Measurements from ENCODE around the gene AIP. TPM values are rescaled to one million over a fixed set of nuclear protein-coding genes. Genes with fewer than 3 reads are reported as not detected.

AIP gene
- total RNA-seq, 4 donors from 2014 or later: 33.0 to 60.8 (median 48.8) TPM

DNA sequence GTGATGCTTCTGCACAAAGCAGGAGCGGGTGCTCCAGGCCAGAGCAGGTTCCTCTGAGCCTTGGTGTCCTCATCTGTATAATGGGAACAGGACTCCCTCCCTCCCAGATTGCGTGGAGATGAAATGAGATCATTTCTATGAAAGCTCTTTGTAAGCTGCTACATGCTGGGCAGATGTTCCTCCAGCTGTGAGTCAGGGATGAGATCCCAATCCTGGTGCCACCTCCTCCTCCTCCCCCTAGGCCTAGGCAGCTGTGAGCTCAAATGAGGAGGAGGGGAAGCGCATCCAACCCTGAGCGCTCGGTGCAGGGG lies 47.4 kb downstream of the AIP start:
- Histone ChIP-seq H3K4me3 (no peak overlapping the region), H3K36me3 (no peaks in the 10 kb centered on the region), H3K9me3 (no peaks in the 10 kb centered on the region), H3K27ac (no peak overlapping the region), H3K4me1 (no peaks in the 10 kb centered on the region), H3K27me3 (no peaks in the 10 kb centered on the region)
- DNase-seq (no peak), ATAC-seq (no peak)
- in situ Hi-C loops (cut with MboI; ENCODE audit: low sequenced_read_pairs in 4 of 4): no loop called here
- TF ChIP-seq POLR2A (IDR thresholded peaks at IDR 0.05): no peak
- TF ChIP-seq, protein P1, sequence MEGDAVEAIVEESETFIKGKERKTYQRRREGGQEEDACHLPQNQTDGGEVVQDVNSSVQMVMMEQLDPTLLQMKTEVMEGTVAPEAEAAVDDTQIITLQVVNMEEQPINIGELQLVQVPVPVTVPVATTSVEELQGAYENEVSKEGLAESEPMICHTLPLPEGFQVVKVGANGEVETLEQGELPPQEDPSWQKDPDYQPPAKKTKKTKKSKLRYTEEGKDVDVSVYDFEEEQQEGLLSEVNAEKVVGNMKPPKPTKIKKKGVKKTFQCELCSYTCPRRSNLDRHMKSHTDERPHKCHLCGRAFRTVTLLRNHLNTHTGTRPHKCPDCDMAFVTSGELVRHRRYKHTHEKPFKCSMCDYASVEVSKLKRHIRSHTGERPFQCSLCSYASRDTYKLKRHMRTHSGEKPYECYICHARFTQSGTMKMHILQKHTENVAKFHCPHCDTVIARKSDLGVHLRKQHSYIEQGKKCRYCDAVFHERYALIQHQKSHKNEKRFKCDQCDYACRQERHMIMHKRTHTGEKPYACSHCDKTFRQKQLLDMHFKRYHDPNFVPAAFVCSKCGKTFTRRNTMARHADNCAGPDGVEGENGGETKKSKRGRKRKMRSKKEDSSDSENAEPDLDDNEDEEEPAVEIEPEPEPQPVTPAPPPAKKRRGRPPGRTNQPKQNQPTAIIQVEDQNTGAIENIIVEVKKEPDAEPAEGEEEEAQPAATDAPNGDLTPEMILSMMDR (IDR thresholded peaks at IDR 0.05 in 4 of 5, conservative IDR thresholded peaks at IDR 0.05 in 1 of 5): no peak
- intact Hi-C loops (cut with DNase I; ENCODE audit: low total_unique reads): no loop called here

DNA sequence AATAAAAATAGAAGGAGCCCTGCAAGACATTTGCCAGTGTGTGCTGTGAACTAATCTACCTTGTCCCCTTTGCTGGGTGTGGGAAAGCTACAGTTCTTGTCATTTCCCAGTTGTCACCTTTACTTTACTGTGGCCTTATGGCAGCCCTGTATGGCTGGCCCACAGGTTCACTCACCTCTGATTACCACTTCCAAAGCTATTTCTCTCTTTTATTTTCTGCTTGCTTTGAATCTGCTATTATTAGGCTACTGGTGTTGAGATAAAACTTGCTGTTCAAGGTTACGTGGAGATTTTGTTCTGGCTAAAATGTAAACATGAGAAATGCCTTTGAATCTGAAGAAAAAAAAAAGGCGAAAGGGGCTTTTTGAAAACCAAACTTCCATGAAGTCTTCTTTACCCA lies 50.1 kb downstream of the AIP start:
- ATAC-seq: no peak
- no peak for DNase-seq
- H3K4me3 ChIP-seq: no peak overlapping the region
- H3K36me3 ChIP-seq: no peaks in the 10 kb centered on the region
- no peaks in the 10 kb centered on the region for H3K9me3 ChIP-seq
- TF ChIP-seq POLR2A (IDR thresholded peaks at IDR 0.05): no peak
- TF ChIP-seq, protein P1 (IDR thresholded peaks at IDR 0.05 in 4 of 5, conservative IDR thresholded peaks at IDR 0.05 in 1 of 5): no peak
- no peaks in the 10 kb centered on the region for H3K4me1 ChIP-seq
- in situ Hi-C loops (cut with MboI; ENCODE audit: low sequenced_read_pairs in 4 of 4): no loop called here
- no peak overlapping the region for H3K27ac ChIP-seq
- intact Hi-C loops (cut with DNase I; ENCODE audit: low total_unique reads): no loop called here
- H3K27me3 ChIP-seq: no peaks in the 10 kb centered on the region

- H3K27ac ChIP-seq: no peak overlapping the region
- no peaks in the 10 kb centered on the region for H3K27me3 ChIP-seq
- H3K4me3 ChIP-seq: no peak overlapping the region
- no peaks in the 10 kb centered on the region for H3K36me3 ChIP-seq
- TF ChIP-seq, protein P1 (IDR thresholded peaks at IDR 0.05 in 4 of 5, conservative IDR thresholded peaks at IDR 0.05 in 1 of 5): no peak
- TF ChIP-seq POLR2A (IDR thresholded peaks at IDR 0.05): no peak
- ATAC-seq (no peak), DNase-seq (no peak)
- in situ Hi-C loops (cut with MboI; ENCODE audit: low sequenced_read_pairs in 4 of 4): no loop called here
- no peaks in the 10 kb centered on the region for H3K4me1 ChIP-seq
- H3K9me3 ChIP-seq: no peaks in the 10 kb centered on the region
- intact Hi-C loops (cut with DNase I; ENCODE audit: low total_unique reads): no loop called here
Measured at GRCh38 chr11:67534070-67534679, 51.3 kb downstream of the AIP start.

GRCh38 chr11:67535561-67535960 lies 52.7 kb downstream of the AIP start:
- H3K27ac ChIP-seq: no peak overlapping the region
- no peaks in the 10 kb centered on the region for H3K9me3 ChIP-seq
- in situ Hi-C loops (cut with MboI; ENCODE audit: low sequenced_read_pairs in 4 of 4): no loop called here

More at GRCh38 chr11:67535561-67535960, 52.7 kb downstream of the AIP start:
- no peaks in the 10 kb centered on the region for H3K4me1 ChIP-seq
- DNase-seq (no peak), ATAC-seq (no peak)
- TF ChIP-seq, protein P1 (IDR thresholded peaks at IDR 0.05 in 4 of 5, conservative IDR thresholded peaks at IDR 0.05 in 1 of 5): no peak
- TF ChIP-seq POLR2A (IDR thresholded peaks at IDR 0.05): no peak
- H3K4me3 ChIP-seq: no peak overlapping the region
- H3K36me3 ChIP-seq: no peaks in the 10 kb centered on the region
- intact Hi-C loops (cut with DNase I; ENCODE audit: low total_unique reads): no loop called here
- H3K27me3 ChIP-seq: no peaks in the 10 kb centered on the region
